GM18508 (cell line): ENCODE data around the gene PRAC2.

Source experiments
- ATAC-seq: cut with Tn5 transposase; IDR thresholded peaks from one replicate; pipeline ENCODE4 v1.9.1; 2021; ENCODE audit warnings: moderate number of reproducible peaks; ENCODE audit not compliant: insufficient read depth, unreplicated experiment

The PRAC2 gene

DNA sequence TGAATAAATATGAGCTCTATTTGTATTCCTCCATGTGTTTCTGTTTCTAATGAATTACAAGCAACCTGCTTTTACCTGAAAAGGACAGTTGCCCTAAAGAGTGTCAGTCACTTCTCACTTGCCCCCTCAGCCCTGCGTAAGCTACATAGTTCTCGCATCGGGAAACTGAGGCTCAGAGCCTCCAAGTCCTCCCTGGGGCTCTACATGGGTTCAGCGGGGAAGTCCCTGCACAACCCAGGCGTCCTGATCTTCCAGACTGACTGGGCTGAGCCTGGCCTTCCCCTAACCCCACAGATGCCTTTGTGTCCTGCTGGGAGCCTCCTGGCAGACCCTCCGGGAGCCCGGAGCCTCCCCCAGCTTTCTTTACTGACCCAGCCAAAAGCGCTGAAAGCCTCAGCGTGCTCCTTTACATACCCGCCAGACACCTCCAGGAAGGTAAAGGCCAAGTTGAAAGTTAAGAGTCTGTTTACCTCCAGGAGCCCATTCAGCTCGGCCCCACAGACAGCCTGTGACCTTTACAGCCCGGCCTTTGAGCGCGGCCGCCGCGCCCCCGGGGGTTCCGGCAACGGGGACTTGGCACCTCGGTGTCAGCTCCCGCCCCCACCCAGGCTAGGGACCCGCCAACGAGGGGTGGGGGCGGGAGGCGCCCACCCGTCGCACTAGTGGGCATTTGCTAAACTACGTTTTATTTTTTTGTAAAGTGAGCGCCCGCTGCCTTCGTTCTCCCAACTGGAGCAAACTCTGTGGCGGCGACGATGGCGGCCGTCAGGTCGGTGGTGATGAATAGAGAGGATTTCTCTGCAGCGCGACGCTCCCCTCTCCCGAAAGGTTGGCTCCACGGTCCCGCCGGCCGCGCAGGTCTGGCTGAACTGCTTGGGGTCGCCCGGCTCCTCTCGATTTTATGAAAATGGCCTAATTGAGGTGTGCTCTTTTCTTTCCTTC is 10.0 kb downstream of the PRAC2 start:
- ATAC-seq = no peak

DNA sequence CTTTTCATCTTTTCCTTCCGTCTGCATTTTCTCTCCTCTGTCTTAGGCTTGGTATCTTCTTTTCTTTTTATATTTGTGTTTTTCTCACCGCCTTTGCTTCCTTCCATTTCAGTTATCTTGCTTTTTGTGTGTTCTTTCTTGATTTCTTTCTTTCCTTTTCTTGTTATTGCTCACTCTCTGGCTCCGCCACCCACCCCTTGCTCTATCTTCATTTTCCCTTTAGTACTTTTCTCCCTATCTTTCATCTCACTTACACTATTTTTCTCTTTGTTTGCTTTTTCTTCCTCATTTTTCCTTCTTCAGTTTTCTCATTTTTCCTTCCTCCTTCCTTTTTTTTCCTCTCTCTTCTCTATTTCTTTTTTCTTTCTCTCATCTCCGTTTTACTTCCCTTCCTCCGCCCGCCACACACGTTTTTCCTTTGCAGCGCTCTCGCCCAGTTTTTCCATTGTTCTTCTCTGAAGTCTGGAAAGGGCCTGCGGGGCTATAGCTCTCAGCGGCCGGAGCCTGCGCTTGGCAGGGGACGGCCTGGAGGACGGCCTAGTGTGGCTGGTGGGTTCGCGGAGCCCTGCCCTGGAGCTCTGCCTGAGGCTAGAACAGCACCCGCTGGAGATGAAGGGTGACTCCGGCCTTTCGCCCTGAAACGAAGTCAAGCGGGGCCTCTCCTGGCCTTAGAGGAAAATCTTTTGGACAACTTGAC is 10.8 kb downstream of the PRAC2 start:
- ATAC-seq = no peak

- no peak for ATAC-seq
These were observed 11.5 kb downstream of the PRAC2 start for GRCh38 chr17:48734333-48735061.

GRCh38 chr17:48735062-48735351 is 12.0 kb downstream of the PRAC2 start:
- no peak for ATAC-seq

DNA sequence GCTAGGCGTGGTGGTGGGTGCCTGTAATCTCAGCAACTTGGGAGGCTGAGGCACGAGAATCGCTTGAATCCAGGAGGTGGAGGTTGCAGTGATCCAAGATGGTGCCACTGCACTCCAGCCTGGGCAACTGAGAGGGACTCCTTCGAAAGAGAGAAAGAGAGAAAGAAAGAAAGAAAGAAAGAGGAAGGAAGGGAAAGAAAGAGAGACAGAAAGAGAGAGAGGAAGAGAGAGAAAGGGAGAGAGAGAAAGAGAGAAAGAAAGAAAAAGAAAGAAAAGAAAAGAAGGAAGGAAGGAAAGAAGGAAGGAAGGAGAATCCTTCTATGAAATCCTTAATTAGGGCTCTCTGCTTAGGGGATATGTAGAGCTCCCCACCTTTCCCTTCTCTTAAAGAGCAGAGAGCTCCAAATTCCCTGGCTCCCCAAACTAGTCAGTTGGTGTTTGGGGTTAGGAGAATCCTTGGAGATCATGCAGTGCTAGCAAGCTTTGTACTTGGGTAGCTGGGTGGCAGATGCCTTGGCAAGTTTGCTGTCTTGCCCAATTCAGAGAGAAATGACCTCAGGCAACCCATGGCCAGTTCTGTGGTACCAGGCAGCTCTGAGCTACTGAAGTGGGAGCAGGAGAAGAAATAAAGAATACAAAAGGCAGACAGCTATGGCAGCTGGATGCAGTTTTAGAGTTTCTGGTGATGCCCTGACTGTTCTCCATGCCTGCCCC is 14.5 kb downstream of the PRAC2 start:
- ATAC-seq = no peak

DNA sequence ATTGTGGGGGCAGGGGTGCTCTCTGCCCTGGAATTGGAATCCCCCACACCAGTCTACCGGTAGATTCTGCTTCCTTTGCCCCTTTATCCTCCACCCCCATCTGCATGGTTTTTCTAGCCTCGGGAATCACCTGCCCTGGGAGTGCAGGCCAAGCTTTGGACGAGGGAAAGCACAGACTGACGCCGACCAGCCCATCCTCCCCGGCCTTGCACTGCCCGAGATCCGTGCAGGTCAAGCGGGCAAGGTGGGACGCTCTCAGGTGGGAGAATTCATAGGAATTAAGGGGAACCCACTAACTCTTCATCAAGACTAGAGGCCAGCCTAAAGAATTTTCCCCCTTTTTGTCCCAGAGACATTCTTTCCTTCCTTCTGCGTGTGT is 15.4 kb downstream of the PRAC2 start:
- no peak for ATAC-seq

DNA sequence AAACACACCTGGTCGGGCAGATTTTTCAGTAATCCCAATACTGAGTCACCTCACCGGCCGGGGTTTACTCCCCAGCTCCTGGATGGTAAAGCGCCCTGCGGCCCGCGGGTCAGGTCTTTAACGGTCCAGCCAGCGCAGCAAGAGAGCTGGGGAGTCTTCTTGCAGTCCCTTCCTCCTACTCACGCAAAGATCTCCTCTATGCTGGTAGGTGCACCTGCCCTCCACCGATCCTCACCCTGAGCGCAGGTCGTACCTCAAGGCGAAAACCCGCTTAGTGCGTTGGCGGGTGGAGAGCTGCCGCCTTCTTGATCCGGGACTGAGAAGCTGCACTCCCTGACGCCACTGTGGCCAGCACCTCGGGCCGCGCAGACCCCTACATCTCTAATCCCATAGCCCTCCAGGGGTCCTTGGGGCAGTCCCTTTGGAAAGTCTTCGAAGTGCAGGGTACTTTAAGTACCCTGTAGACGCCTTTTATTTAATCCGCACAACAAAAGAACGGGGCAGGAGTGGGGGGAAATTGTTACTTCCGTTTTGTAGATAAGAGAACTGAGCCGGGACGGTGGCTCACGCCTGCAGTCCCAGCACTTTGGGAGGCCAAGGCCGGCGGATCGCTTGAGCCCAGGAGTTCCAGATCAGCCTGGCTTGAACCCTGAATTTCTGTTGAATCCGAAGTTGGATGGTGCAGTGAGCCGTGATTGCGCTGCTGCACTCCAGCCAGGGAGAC is 16.0 kb downstream of the PRAC2 start:
- ATAC-seq = no peak

DNA sequence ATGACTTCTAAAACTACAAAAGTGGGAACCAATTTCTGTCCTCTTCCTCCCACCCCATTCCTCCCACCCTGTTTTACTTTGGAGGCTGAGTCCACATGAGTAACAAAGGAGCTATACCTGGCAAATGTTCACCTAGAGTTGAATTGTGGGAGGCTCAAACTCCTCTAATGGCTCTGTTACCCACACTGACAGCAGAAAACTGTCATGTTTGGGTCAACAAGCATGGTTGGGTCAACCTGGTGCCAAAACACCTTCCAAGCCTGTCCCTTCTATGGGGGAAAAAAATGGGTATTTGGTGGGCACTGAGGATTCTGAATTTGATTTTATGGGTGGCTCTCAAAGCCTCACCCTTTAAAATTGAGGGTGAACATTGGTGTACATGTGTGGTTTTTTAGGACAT is 17.6 kb downstream of the PRAC2 start:
- no peak for ATAC-seq

DNA sequence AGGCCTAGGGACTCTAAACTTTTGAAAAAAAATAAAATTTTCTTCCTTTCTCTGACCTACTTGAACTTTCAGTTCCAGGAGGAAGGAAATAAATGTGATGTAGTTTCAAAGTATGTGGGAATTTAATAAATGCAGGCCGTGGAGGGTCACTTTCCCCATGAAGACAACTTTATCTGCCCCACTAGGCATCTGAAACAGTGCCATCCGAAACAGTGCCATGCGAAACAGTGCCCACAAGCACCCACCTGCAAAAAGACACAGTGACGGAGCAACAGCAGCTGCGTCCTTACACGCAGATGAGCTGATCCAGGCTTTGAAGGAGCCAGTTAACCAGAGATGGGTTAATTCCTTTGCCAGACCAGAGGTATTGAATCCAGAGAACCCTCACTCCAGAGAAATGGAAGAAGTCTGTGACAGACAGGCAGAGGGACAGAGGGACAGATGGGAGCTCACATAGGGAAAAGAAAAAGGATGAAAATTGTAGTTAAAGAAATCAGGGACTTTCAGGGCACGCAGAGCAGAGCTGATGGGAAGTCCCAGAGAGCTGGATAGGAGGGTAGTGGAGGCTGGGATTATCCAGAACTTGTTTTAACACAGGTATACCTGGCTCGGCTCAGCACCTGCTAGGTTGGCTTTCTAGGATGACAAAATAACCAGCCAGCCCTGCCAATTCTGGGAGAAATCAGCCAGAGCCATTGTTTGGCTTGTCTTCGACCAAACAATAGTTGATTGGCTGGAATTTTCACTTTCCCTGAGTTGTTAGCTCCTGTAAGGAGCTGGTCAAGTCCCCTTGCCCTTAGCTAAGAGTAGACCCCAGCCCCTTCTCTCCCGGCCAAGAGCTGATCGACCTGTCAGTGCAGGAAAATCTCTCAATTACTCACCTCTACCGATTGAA is 22.6 kb downstream of the PRAC2 start:
- no peak for ATAC-seq

DNA sequence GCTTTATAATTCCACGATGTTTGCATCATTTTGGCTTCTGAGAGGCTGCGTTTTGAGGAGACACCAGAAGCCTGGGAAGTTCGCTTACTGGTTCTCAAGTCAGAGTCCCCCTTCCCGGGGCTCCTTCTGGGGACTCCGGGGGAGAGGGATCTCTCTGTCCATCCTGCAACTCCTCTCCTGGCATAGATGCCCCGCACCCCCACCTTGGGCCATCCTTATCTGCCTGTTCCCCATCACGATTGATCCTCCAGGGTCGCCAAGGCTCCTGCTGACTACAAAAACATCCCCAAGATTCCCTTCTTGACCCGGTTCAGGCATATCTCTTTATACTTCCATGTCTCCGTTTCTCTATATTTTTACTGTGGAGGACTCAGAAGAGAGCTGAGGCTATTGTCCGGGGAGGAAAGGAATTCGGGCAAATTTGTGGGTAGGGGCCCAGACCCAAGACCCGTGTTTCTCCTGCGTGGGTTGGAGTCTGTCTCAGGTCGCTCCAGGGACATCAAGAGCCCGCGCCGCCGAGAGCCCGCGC is 24.0 kb downstream of the PRAC2 start:
- ATAC-seq = no peak

- ATAC-seq = no peak
These were observed 24.7 kb downstream of the PRAC2 start for GRCh38 chr17:48747445-48748363.

DNA sequence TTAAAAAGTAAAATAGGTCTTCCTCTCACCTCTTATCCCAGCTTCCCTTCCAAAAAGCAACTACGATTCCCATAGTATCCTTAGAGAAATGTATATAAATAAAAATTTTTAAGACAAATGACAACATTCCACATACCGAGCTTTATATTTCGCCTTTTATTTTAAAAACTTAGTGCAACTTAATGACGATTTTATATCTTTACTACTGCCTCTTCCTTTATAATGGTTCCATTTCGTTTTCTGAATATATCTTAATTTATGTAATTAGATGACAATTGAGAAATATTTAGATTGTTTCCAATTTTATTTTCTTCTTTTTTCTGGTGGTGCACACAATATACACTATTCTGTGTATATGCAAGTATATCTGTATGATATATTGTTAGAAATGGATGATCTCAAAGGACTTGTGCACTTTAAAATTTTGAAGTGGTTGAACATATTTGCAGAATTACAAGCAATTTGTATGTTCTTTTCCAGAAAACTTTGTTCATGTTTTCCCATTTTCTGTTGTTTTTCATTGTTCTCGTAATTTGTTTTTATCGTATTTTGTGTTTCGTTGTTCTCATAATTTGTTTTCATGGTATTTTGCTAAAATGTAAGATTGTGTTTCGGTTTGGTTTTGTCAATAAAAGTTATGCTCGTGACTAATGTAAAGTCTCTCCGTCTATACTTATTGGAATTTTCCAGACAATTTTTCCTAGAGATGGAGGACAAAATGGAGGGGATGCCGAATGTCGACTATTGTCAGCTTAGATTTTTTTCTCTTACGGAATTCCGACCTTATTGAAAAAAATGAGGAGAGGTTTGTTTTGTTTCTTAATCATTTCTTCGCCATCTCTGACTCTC is 26.0 kb downstream of the PRAC2 start:
- no peak for ATAC-seq

DNA sequence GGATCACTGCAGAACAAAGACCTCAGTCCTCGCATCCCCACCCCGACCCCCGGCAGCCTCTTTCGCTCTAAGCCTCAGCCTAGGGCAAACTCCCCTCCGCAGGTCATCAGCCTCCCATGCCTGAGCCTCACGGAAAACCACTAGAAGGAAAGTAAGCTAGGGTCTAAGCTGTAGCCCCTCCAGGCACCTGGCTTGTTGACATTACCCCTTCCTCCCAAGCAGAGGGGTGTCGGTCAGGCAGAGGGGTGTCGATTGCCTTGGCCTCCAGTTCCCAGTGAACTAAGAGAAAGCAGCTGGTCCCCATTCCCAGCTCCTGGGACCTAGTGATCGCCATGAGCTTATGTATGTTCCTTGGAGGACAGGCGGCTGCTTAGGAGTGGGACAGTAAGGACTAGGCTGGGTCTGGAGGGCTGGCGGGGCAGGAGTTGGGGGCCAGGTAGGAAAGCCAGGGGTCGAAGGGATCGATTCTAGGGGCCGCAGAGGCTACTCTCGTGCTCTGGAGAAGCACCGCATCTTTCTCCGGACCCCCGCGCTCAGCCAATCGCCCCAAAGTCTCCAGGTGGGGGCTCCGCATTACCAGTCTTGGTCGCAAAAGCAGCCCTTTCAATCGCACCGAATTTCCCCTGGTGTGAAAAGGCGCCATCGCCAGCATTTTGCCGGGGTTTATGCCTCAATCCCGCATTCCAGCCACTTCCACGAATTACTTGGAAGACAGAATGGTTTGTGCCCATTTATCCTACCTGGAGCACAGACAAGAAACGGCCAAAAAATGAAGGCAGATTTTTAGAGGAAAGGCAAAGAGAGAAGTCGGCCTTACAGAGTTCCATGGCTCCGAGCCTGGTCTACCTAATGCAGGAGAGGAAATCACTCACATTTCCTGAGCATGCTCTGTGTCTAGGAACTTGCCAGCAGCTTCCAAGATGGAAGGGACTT is 26.9 kb downstream of the PRAC2 start:
- ATAC-seq = no peak

GRCh38 chr17:48751172-48751571 is 28.2 kb downstream of the PRAC2 start:
- ATAC-seq = no peak

GRCh38 chr17:48751733-48752398 is 28.9 kb downstream of the PRAC2 start:
- ATAC-seq = no peak
